Measurements from ENCODE around the gene RAP2C.

RAP2C gene

DNA sequence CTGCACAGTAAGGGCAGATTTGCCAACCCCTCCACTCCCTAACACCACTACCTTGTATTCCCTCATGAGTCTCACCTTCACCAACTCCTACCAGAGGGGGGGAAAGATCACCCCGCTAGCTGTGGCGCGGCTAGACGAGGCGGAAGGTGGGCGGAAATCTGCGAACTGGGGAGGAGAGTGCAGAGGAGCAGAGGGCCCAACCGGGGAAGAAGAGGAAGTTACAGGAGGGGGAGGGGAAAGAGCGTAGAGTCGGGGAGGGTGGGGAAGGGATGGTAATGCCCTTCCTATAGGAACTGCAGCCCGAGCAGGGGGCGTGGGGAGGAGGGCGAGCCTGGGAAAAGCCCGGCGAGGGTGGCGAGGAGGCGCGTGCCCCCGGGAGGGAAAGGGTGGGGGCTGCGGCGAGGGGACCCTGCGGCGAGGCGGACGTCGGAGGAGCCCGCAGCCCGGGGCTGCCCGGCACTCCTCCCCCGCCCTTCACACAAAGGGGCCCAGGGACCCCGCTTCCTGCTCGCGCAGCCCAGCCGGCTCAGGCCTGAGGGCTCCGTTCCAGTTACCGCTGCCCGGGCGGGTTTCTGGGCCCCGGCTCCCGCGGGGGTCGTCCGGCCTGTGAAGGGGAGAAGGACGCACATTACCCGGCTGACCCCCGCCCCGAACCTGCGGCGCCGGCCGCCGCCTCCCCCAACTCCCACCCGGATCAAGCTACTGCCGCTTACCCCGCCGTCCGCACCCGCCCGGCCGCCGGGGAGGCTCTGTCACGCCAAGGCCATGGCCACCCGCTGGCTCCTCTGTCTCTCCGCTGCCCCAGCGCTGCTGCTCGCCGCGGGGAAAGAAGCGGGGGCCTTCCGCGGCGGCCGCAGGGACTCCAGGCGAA, 1.8 kb downstream of the RAP2C start:
- Mint-ChIP-seq H3K4me1 (ENCODE audit: low read depth in 2 of 2) (peaks cover 18 to 28% of the 10 kb centered on the region in 2 donors), H3K4me3 (peak overlapping the region; percentile 81 to 87), H3K27ac (peak overlapping the region; percentile 93 to 97), H3K36me3 (ENCODE audit: insufficient read depth) (peaks cover 39% of the 10 kb centered on the region), H3K27me3 (no peaks in the 10 kb centered on the region), H3K9me3 (no peaks in the 10 kb centered on the region)
- ATAC-seq (replicated peaks) (peak; percentile 73), DNase-seq (peak; percentile 69 to 76 (median 71))

DNA sequence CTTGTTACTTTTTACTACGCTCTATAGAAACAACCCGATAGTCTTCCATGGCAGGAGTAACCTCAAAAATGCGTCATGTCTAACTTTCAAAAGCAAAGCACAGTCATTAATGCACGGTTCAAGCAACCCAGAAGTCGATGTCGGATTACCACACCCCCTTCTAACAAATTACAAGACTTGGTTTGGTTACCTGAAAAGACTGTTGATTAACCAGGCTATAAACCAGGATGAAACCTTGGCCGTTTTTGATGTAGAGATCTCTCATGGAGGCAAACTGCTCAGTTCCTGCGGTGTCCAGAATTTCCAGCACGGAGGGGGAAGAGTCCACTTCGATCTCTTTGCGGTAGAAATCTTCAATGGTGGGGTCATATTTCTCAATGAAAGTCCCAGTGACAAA, 2.4 kb downstream of the RAP2C start:
- peak overlapping the region; percentile 93 to 97 for H3K27ac Mint-ChIP-seq

DNA sequence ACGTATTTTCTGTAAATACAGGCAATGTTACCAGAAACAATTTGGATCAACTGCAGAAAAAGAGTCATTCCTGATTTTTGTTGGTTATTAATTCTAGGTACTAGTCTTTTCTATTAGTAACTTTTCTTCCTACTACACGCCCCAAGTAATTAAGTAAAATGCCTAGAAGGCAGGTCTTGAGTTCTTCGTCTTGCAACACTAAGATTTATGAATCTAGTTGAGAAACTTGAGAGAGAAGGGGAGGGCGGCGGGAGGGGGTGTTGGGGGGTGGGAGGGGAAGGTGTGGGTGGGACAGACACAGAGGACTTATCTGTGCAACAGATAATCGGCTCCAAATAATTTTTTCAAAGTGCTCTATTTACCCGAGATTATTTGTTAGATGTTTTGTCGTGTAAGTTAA, 3.0 kb downstream of the RAP2C start:
- Mint-ChIP-seq H3K27ac (peak overlapping the region; percentile 93 to 97), H3K9me3 (no peaks in the 10 kb centered on the region), H3K27me3 (no peaks in the 10 kb centered on the region), H3K36me3 (ENCODE audit: insufficient read depth) (peaks cover 41% of the 10 kb centered on the region), H3K4me3 (peak overlapping the region; percentile 81 to 87), H3K4me1 (ENCODE audit: low read depth in 2 of 2) (peaks cover 18 to 30% of the 10 kb centered on the region in 2 donors)
- ATAC-seq (replicated peaks) = no peak
- no peak for DNase-seq

More for the DNA sequence above, 2.4 kb downstream of the RAP2C start:
- no peaks in the 10 kb centered on the region for H3K27me3 Mint-ChIP-seq
- H3K9me3 Mint-ChIP-seq = no peaks in the 10 kb centered on the region
- H3K4me3 Mint-ChIP-seq = peak overlapping the region; percentile 81 to 87
- peaks cover 18 to 29% of the 10 kb centered on the region in 2 donors for H3K4me1 Mint-ChIP-seq (ENCODE audit: low read depth in 2 of 2)
- ATAC-seq (replicated peaks) (peak; percentile 49), DNase-seq (peak in 2 of 3 experiments; percentile 24 to 32)
- H3K36me3 Mint-ChIP-seq (ENCODE audit: insufficient read depth) = peaks cover 42% of the 10 kb centered on the region

DNA sequence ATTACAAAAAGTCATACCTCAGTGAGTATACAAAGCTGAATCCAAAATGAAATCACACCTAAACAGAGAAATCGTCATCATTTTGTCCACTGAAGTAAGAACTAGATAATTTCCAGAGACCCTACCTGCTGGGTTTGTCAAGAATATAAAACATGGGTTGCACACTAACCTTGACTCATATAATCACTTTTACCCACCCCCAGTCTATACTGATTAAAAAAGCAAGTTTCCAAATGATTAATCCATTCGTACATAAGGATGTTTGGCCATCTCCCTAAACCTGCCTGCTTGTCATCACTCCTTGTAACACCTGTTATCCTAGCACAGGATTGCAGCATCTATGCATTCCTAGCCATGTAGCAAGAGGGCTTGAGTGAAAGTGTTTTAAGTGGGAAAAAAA, 4.7 kb downstream of the RAP2C start:
- Mint-ChIP-seq H3K36me3 (ENCODE audit: insufficient read depth) (peaks cover 38% of the 10 kb centered on the region), H3K27me3 (no peaks in the 10 kb centered on the region), H3K9me3 (no peaks in the 10 kb centered on the region), H3K27ac (peak overlapping the region in 1 of 2 donors; percentile 82), H3K4me1 (ENCODE audit: low read depth in 2 of 2) (peaks cover 20 to 42% of the 10 kb centered on the region in 2 donors), H3K4me3 (peak overlapping the region; percentile 59 to 87)
- ATAC-seq (replicated peaks) (no peak), DNase-seq (no peak)

DNA sequence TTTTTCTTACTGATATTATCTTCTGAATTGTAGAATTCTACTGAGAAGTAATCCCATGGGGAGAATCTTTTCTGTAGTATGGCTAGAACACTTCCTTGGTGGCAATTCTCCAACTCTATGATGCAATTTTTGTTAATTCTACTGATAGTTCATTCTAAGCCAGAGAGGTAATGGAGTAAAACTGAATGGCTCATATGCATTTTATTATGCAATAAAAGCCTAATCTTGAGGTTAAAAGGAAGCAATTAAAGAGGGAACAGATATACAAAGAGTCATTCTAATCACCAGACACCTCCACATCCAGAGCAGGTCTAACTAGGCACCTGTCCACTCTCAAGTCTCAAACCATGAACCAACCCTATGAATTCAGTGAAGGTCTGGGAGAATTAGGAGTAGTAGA, 9.7 kb downstream of the RAP2C start:
- no peaks in the 10 kb centered on the region for H3K27me3 Mint-ChIP-seq
- DNase-seq (no peak), ATAC-seq (replicated peaks) (no peak)
- H3K4me1 Mint-ChIP-seq (ENCODE audit: low read depth in 2 of 2) = peaks cover 14 to 40% of the 10 kb centered on the region in 2 donors
- peaks cover 22% of the 10 kb centered on the region for H3K36me3 Mint-ChIP-seq (ENCODE audit: insufficient read depth)
- no peaks in the 10 kb centered on the region for H3K9me3 Mint-ChIP-seq
- H3K27ac Mint-ChIP-seq = no peak overlapping the region
- no peak overlapping the region for H3K4me3 Mint-ChIP-seq

DNA sequence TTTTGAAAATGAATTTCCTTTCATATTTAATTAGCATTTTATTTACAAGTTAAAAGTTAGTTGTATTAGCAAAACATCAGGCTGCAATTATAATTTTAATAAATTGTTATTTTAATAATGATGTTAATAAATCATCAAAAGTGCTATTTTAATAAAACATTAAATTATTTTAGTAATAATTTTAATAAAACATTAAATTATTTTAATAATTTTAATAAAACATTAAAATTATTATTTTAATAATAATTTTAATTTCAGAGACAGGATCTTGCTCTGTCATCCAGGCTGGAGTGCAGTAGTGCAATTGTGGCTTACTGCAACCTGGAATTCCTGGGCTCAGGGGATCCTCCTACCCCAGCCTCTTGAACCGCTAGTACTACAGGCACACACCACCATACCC, 10.8 kb downstream of the RAP2C start:
- Mint-ChIP-seq H3K4me1 (ENCODE audit: low read depth in 2 of 2) (peaks cover 10 to 34% of the 10 kb centered on the region in 2 donors), H3K4me3 (no peak overlapping the region), H3K36me3 (ENCODE audit: insufficient read depth) (peaks cover 23% of the 10 kb centered on the region), H3K27ac (no peak overlapping the region), H3K27me3 (no peaks in the 10 kb centered on the region), H3K9me3 (no peaks in the 10 kb centered on the region)
- no peak for ATAC-seq (replicated peaks)
- DNase-seq = no peak

DNA sequence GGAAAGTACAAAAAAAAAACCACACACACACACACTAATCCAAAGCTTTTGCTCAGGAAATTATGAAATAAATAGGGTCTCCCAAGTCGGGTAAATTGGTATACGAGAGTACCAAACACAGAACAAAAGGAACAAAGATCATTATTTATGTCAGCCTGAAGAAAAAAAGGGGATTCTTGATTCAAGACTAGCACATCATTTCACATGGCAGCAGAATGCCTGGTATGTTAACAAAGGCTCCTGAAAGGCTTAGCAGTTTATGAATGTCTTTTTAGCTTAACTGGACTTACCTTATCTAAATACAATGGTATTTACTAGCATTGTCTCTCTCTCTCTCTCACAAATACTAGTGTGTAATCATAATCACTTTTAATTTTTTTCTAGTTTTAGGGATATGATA, 11.3 kb downstream of the RAP2C start:
- Mint-ChIP-seq H3K27ac (no peak overlapping the region), H3K36me3 (ENCODE audit: insufficient read depth) (peaks cover 25% of the 10 kb centered on the region), H3K4me3 (no peak overlapping the region), H3K27me3 (no peaks in the 10 kb centered on the region), H3K9me3 (no peaks in the 10 kb centered on the region), H3K4me1 (ENCODE audit: low read depth in 2 of 2) (peaks cover 12 to 34% of the 10 kb centered on the region in 2 donors)
- ATAC-seq (replicated peaks) (no peak), DNase-seq (no peak)

DNA sequence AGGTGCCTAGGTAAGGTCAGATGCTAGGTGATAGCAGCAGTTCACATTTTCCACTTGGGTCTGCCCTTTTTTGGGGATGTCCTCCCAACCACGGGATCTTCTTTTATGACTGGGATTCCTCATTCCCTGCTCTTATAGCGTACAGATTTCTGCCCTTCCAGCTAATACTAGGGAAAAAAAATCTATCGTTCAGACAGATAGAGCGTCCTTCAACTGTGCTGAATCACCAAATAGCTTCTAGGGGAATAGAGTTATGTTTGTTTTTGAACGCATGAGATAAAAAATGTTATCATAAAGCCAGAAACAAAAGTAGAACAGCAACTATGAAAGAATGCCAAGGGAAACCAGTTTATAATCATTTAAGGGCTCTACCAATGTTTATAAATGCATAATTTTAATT, 13.0 kb downstream of the RAP2C start:
- no peak overlapping the region for H3K4me3 Mint-ChIP-seq
- peaks cover 17% of the 10 kb centered on the region for H3K36me3 Mint-ChIP-seq (ENCODE audit: insufficient read depth)
- no peaks in the 10 kb centered on the region for H3K27me3 Mint-ChIP-seq
- ATAC-seq (replicated peaks) (no peak), DNase-seq (no peak)
- H3K27ac Mint-ChIP-seq = peak overlapping the region in 1 of 2 donors; percentile 49
- peaks cover 12 to 28% of the 10 kb centered on the region in 2 donors for H3K4me1 Mint-ChIP-seq (ENCODE audit: low read depth in 2 of 2)
- H3K9me3 Mint-ChIP-seq = no peaks in the 10 kb centered on the region

DNA sequence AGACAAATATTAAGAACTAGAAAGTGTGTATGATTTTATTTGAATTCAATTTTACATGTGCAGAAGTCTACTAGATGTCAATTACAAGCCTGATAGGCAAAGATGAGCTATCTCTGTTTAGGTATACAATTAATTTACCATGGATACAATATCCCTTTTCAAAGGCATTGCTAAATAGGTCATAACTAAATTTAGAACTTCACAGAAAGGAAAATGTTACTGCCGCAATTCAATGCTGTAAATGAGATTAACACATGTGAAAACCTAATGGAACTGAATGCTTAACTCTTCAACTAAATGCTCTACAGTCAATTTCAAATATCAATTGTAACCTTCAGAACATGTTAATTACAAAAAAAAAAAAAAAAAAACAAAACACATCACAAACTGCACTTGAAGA, 14.6 kb downstream of the RAP2C start:
- H3K27ac Mint-ChIP-seq = no peak overlapping the region
- no peaks in the 10 kb centered on the region for H3K27me3 Mint-ChIP-seq
- H3K9me3 Mint-ChIP-seq = no peaks in the 10 kb centered on the region
- peaks cover 8 to 16% of the 10 kb centered on the region in 2 donors for H3K4me1 Mint-ChIP-seq (ENCODE audit: low read depth in 2 of 2)
- DNase-seq (no peak), ATAC-seq (replicated peaks) (no peak)
- H3K36me3 Mint-ChIP-seq (ENCODE audit: insufficient read depth) = peaks cover 17% of the 10 kb centered on the region
- H3K4me3 Mint-ChIP-seq = no peak overlapping the region

DNA sequence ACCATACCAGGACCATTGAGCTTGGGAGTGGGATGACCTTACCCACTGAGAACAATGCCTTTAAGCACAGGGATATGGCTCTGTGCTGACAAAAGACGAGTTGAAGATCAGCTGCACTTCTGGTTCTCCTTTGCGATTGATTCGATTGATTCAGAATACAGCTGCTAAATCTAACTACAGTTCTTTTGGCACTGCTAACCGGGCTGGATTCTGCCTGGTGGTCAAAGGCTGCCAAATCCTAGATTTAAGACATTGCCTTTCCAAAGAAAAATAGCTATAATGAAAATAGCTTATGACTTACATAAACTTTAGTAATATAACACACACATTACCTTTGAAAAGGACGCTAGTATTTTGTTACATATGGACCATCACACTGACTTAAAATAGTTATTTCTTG, 18.3 kb downstream of the RAP2C start:
- Mint-ChIP-seq H3K4me1 (ENCODE audit: low read depth in 2 of 2) (peaks cover 3% of the 10 kb centered on the region in 2 donors), H3K36me3 (ENCODE audit: insufficient read depth) (peaks cover 16% of the 10 kb centered on the region), H3K27me3 (no peaks in the 10 kb centered on the region), H3K4me3 (no peak overlapping the region), H3K27ac (no peak overlapping the region), H3K9me3 (peaks cover 0 to 2% of the 10 kb centered on the region in 2 donors)
- ATAC-seq (replicated peaks) (no peak), DNase-seq (no peak)

DNA sequence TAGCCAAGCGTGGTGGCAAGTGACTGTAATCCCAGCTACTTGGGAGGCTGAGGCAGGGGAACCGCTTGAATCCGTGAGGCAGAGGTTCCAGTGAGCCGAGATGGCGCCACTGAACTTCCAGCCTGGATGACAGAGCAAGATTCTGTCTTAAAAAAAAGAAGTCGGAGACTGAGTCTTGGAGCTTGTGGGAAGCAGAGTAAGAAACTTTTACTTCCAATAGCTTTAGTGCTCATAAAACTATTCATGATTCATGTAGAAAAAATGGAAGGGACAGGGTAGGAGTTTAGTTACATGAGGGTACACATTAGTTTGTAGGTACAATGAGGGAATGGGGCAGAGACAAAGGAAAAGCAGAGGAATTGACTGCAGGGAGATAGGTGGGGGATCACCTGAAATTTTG, 19.3 kb downstream of the RAP2C start:
- Mint-ChIP-seq H3K4me1 (ENCODE audit: low read depth in 2 of 2) (peaks cover 0 to 2% of the 10 kb centered on the region in 2 donors), H3K9me3 (peaks cover 0 to 2% of the 10 kb centered on the region in 2 donors), H3K36me3 (ENCODE audit: insufficient read depth) (peaks cover 13% of the 10 kb centered on the region), H3K27me3 (no peaks in the 10 kb centered on the region), H3K27ac (no peak overlapping the region), H3K4me3 (no peak overlapping the region)
- DNase-seq = no peak
- ATAC-seq (replicated peaks) = no peak

DNA sequence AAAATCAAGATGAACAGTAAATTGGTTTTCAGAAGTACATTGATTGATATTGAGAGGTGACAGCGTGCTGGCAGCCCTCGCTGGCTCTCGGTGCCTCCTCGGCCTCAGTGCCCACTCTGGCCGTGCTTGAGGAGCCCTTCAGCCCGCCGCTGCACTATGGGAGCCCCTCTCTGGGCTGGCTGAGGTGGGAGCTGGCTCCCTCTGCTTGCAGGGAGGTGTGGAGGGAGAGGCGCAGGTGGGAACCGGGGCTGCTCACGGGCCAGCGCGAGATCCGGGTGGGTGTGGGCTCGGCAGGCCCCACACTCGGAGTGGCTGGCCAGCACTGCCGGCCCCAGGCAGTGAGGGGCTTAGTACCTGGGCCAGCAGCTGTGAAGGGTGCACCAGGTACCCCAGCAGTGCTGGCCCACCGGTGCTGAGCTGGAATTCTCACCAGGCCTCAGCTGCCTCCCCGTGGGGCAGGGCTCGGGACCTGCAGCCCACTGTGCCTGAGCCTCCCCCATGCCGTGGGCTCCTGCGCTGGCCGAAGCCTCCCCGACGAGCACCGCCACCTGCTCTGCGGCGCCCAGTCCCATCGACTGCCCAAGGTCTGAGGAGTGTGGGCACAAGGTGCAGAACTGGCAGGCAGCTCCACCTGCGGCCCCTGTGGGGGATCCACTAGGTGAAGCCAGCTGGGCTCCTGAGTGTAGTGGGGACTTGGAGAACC, 25.2 kb downstream of the RAP2C start:
- peaks cover 2% of the 10 kb centered on the region for H3K36me3 Mint-ChIP-seq (ENCODE audit: insufficient read depth)
- no peaks in the 10 kb centered on the region for H3K4me1 Mint-ChIP-seq (ENCODE audit: low read depth in 2 of 2)
- ATAC-seq (replicated peaks) (no peak), DNase-seq (no peak)
- peaks cover 0 to 2% of the 10 kb centered on the region in 2 donors for H3K9me3 Mint-ChIP-seq
- H3K27me3 Mint-ChIP-seq = no peaks in the 10 kb centered on the region
- H3K27ac Mint-ChIP-seq = no peak overlapping the region
- no peak overlapping the region for H3K4me3 Mint-ChIP-seq

DNA sequence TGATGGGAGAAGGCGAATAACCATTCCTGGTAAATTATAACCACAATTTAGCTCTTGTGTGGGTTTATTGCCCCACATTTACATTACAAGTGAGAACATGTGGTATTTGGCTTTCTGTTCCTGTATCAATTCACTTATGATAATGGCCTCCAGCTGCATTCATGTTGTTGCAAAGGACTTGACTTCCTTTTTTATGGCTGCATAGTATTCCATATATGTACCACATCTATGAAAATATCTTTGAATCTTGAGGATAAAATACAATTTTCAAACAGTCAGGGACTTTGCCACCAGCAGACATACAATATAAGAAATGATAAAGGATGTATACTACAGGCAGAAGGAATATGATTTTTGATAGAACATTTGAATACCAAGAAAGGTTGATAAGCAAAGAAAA, 27.3 kb downstream of the RAP2C start:
- ATAC-seq (replicated peaks) = no peak
- H3K36me3 Mint-ChIP-seq (ENCODE audit: insufficient read depth) = peaks cover 2% of the 10 kb centered on the region
- H3K4me1 Mint-ChIP-seq (ENCODE audit: low read depth in 2 of 2) = no peaks in the 10 kb centered on the region
- H3K9me3 Mint-ChIP-seq = peaks cover 0 to 2% of the 10 kb centered on the region in 2 donors
- DNase-seq = no peak
- no peak overlapping the region for H3K4me3 Mint-ChIP-seq
- H3K27ac Mint-ChIP-seq = no peak overlapping the region
- H3K27me3 Mint-ChIP-seq = no peaks in the 10 kb centered on the region

DNA sequence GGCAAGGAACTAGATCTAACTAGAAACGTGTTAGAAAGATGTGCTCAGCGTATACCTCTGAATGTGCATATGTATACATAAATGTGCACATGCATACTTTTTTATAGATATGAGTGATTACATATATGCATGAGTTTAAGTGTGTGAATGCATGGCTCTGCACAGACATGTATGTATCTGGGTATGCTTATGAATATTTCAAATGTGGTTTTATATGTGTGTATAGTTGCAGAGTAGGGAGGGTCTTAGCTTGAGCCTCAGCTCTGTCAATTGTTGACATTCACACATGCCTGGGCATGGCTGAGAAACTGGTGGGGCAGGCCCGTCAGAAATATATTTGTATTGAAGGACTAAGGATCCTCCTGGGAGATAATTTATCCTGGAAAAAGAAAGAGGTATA, 31.1 kb downstream of the RAP2C start:
- ATAC-seq (replicated peaks) = no peak
- no peak overlapping the region for H3K4me3 Mint-ChIP-seq
- no peaks in the 10 kb centered on the region for H3K9me3 Mint-ChIP-seq
- no peaks in the 10 kb centered on the region for H3K27me3 Mint-ChIP-seq
- no peak for DNase-seq
- no peak overlapping the region for H3K27ac Mint-ChIP-seq
- no peaks in the 10 kb centered on the region for H3K36me3 Mint-ChIP-seq (ENCODE audit: insufficient read depth)
- peaks cover 0 to 2% of the 10 kb centered on the region in 2 donors for H3K4me1 Mint-ChIP-seq (ENCODE audit: low read depth in 2 of 2)

Measured in effector memory CD8-positive, alpha-beta T cell (primary cell).